GM21619 (cell line): ENCODE data around the gene LMX1A.

Experiments
- ATAC-seq: cut with Tn5 transposase; IDR thresholded peaks from one replicate; pipeline ENCODE4 v1.9.1; 2021; ENCODE audit not compliant: unreplicated experiment

LMX1A gene

DNA sequence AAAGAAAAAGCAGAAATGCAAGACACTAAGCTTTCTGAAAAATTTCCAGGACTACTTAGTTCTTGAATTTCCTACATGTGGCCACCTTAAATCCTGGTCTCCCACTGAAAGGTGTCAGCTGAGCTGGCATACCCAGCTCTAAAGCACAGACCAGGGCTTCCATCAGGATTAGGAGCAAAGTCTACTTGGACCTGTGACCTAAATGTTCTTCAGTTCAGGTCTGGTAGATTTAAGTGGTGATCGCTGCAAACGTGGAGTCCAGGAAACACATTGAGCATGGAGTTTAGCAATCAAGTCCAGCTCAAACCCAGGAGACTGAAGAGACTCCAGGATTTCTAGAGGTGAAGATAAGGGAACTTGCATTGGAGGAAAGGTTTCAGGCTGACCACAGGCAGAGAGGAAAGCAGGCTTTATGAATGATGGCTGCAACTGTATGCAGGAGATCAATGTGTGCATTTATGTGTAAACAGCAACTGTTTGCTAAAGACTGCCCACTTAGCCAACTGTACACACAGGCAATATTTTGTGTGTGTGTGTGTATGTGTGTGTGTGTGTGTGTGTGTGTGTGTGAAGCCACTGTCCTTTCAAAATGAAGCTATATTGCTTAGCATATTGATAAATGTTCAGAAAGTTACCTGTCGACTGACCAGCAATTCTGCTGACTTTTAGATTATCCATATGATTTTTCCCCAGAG is 75.2 kb downstream of the LMX1A start:
- ATAC-seq, result no peak

GRCh38 chr1:165279882-165280281 is 76.6 kb downstream of the LMX1A start:
- no peak for ATAC-seq

DNA sequence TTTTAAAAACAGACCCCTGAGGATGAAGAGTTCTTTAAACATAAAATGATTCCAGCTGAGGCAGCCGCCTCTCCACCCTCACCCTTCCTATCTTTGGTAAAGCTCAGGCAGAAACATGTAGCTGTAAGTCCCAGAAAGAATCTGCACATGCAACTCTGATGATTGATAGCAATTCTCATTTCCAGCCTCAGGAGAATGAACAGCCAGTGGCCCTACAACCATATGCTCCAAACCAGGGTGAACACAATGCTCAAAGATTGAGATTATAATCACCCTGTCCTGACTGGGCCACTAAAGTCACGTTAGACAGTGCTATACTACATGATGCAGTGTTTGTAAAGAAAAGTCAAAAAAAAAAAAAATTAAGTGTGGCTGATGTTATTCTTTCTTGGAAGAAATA is 80.2 kb downstream of the LMX1A start:
- no peak for ATAC-seq

- no peak for ATAC-seq
These were observed 91.2 kb downstream of the LMX1A start for GRCh38 chr1:165265196-165265838.

- no peak for ATAC-seq
These were observed 96.6 kb downstream of the LMX1A start for GRCh38 chr1:165259706-165260428.

DNA sequence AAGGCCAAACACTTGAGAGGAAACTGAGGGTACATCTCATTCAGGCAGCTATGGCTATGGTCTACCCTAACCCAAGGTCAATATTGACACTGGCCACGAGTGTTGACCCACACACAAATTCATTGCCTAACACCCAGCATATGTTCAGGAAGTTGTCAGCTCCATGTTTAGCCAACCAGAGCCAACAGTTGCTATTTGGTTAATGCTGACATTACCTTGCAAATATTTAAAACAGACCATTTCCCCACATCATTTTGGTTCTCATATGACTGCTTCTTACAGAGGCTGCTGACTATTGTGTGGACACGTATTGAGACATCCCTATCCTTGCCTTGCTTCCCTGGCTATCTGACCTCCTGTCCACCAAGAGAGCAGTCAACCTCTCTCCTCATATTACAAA is 97.3 kb downstream of the LMX1A start:
- ATAC-seq, result no peak

GRCh38 chr1:165257969-165258459 is 98.5 kb downstream of the LMX1A start:
- ATAC-seq, result peak; percentile 79

DNA sequence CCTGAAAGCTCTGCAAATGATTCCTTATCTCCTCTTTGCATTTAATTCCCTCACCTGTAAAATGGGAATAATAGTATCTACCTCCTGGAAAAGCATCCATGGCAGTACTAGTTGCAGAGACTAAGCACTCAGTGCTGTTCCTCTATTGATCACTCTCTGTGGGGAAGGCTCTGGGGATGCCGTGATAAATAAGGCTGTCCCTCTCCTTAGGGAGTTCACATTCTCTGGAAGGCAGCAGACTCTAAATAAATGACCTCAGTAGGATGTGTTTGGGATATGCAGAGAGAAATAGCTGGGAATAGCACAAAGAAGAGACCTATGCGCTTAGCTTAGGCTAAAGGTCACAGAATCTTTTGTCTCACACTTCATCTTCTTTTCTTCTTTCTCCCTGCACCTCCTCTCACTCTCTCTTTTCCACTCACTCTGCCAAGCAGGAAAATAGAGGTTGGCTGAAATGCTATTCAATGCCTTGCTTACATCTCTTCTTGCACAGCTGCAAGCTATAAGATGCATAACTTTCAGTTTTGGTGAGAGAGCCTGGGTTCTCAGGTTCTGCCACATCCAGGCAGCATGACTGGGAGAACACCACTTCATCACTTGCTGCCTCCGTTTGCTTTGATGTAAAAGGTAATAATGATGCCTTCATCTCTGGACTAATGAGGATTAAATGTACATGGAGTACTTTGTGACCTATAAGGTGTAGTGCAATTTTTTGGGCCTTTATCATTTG is 101.5 kb downstream of the LMX1A start:
- no peak for ATAC-seq

DNA sequence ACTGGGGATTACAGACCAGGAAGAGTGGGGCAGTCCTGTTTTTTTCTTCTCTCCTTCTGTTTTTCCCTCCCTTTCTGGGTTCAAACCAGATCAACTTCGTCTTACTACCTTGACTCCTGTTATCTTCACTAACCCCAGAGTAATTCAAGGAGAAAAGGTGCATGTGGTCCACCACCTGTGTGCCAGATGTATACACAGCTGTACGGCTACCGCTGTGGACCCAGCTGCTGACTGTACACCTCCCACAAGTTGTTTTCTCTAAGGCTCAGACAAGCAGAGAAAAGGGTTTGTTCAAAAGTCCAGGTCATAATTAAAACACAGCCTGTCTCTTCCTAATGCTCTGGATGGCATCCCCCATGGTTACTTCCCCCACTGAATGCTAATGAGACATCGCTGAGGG is 102.1 kb downstream of the LMX1A start:
- no peak for ATAC-seq

GRCh38 chr1:165253818-165254254 is 102.7 kb downstream of the LMX1A start:
- no peak for ATAC-seq

- no peak for ATAC-seq
These were observed 107.4 kb downstream of the LMX1A start for GRCh38 chr1:165248969-165249571.

DNA sequence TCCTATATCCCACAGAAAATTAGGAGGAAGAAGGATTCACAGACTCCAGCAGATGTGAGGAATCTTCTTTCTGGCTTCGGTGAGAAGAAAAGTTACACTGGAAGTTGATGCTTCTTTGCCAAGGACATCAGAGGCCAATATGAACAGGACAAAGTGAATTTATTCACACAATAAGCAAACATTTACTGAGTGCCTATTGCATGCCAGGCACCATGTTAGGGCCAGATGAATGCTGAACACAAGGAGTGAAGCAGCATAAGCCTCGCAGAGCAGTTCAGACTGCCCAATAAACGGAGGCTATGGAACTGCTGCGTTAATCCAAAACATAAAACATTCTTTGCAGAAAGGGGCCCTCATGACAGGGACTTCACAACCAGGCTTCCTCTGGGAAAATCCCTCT is 114.6 kb downstream of the LMX1A start:
- ATAC-seq, result no peak

- ATAC-seq, result no peak
These were observed 115.2 kb downstream of the LMX1A start for GRCh38 chr1:165241321-165241720.

GRCh38 chr1:165240492-165240891 is 116.0 kb downstream of the LMX1A start:
- ATAC-seq, result no peak

DNA sequence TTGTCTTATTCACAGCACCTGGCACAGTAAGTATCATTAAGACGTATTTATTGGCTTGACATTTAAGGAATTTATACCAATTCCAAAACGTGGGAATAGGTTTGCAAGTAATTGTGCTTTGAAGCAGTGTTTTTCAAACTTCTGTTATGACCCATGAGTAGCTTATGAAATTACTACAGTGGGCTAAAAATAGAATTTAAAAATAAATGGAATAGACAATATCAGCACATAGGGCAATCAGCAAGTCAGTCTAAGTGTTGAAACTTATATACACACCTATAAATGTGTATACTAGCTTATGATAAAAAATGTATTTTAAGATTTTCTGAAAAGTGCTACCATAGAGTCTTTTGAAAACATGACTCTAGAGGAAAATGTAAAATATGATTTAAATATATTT is 116.6 kb downstream of the LMX1A start:
- no peak for ATAC-seq

- ATAC-seq, result no peak
These were observed 120.7 kb downstream of the LMX1A start for GRCh38 chr1:165235777-165236291.

- no peak for ATAC-seq
These were observed 121.2 kb downstream of the LMX1A start for GRCh38 chr1:165235155-165235776.

- no peak for ATAC-seq
These were observed 122.4 kb downstream of the LMX1A start for GRCh38 chr1:165234149-165234548.

DNA sequence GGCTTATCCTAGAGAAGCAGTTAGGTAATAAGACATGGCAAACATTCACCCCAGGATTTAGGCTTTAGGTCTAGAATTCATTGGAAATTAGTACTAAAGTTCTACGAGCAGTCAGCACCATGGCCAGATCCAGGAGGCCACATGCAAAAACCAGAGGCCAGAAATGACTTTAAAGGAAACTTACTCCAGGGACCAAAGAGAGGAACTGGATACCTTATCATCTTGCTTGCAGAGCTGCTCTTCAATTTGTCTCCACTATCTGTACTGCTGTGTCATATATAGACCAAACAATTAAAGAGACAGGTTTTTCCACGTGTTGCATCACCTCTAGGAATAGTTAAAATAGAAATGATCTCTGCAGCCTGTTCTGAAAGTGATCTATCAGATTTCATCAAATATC is 127.8 kb downstream of the LMX1A start:
- ATAC-seq, result no peak

DNA sequence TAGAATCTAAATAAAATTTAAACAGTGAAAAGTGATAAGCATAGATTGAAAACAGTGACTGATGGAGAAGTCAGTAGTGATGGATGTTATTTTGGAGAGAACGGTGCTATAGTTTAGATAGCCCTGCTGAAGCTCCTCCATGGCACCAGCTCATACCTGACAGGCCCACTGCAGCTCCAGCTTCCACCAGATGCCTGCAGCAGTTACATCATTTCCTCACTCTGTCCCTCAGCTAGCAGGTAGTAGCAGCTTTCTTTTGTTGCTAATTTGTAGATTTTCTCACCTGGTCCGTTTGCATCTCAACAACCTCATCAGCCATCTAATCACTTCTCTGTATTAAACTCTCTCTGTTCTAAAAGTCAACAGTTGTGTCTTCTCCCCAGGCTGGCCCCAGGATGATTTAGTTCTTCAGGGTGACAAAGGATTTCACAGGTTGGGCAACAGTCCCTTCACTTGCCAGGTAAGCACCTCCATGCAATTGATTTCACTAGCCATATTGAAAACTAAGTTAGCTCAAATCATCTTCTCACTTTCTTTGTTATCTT is 128.3 kb downstream of the LMX1A start:
- ATAC-seq, result no peak
